Tibial artery (tissue), 4 donors: Measurements from ENCODE around the gene RNASET2.

ENCODE experiments used
- DNase-seq, 2 donors: peaks; one replicate each; pipeline ENCODE4 v3.0.0-alpha.2; 2019
- H3K27ac ChIP-seq, 2 donors: fragments of 200-600 bp; sonication (generic) in 1 of 2; 1 replicate in 1 of 2; 2 replicates in 1 of 2; pipeline ENCODE4 v1.5.1; 2018 to 2019; ENCODE audit warnings: mild to moderate bottlenecking in 1 of 2
- H3K27me3 ChIP-seq, 2 donors: fragments of 200-600 bp; sonication (generic) in 1 of 2; one replicate each; pipeline versions ENCODE4 v1.5.1 to v1.6.0; 2016 to 2019
- H3K36me3 ChIP-seq, 3 donors: fragments of 200-600 bp; sonication (generic) in 2 of 3; one replicate each; pipeline ENCODE4 v1.5.1; 2016 to 2019; ENCODE audit warnings: mild to moderate bottlenecking in 2 of 3
- H3K4me1 ChIP-seq, 4 donors: fragments of 200-600 bp; sonication (generic) in 2 of 4; 1 replicate in 3 of 4; 2 replicates in 1 of 4; pipeline ENCODE4 v1.5.1; 2016 to 2019
- H3K4me3 ChIP-seq, 2 donors: fragments of 200-600 bp; sonication (generic) in 1 of 2; 1 replicate in 1 of 2; 2 replicates in 1 of 2; pipeline ENCODE4 v1.5.1; 2018 to 2019; ENCODE audit warnings: mild to moderate bottlenecking in 2 of 2
- H3K9me3 ChIP-seq, 3 donors: fragments of 200-600 bp; sonication (generic) in 1 of 3; one replicate each; pipeline ENCODE4 v1.5.1; 2016 to 2019
- intact Hi-C: fragments of 100-400 bp; cut with DNase I; formaldehyde crosslinking; loops from one replicate; pipeline ENCODE4 v1.15.0; 2023; ENCODE audit warnings: low total_unique reads
- TF ChIP-seq, protein P1 (sequence below), 2 experiments: fragments of 200-600 bp in 1 of 2; fragments of 450-650 bp in 1 of 2; IDR thresholded peaks; one replicate each; pipeline ENCODE4 v1.5.1; 2017 to 2019; ENCODE audit warnings: antibody characterized with exemption in 2 of 2, mild to moderate bottlenecking in 1 of 2, moderate library complexity in 1 of 2

Gene RNASET2

DNA sequence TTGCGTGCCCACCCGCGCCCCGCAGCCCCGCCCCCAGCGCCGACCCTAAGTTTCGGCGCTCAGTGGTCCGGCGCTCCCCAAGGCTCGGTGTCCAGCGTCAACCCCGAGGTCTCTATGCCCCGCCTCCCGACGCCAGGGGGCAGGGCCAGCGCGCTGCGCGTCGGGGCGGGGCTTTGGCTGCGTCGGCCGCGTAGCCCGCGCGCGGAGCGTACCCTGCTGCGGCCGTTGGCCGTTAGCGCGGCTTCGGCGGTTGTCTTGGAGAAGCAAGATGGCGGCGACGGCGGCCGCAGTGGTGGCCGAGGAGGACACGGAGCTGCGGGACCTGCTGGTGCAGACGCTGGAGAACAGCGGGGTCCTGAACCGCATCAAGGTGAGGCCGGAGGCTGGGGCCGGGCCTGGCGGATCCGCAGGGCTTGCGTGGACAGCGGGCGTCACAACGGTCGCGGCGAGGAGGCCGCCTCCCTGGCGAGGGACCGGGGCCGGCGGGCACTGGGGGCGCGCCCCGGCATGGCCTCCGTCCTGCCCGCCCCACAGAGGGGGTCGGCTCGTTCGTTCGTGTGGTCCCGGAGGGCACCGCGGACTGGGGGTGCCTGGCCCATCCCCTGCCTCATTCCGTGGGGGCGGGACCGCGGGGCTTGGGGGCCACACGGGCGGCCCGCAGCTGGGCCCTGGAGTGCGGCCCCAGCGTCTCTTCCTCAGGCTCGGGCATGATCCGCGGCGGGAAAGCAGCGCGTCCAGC lies 43.0 kb upstream of the RNASET2 start, which contains the start of gene CEP43:
TSS of gene CEP43 (plus strand) at position 253 of the 739 bp plus-strand sequence. CDS start at position 269, 16 bp downstream.
- Histone ChIP-seq H3K4me3 (peak within 1 kb of the TSS; percentile 73 to 80), H3K4me1 (peaks cover 0 to 25% (median 12%) of the 10 kb centered on the region in 4 donors), H3K36me3 (no peaks in the 10 kb centered on the region), H3K9me3 (no peaks in the 10 kb centered on the region), H3K27ac (peak within 1 kb of the TSS; percentile 53 to 78), H3K27me3 (no peaks in the 10 kb centered on the region)
- peak; percentile 93 to 97 for DNase-seq
- TF ChIP-seq, protein P1, sequence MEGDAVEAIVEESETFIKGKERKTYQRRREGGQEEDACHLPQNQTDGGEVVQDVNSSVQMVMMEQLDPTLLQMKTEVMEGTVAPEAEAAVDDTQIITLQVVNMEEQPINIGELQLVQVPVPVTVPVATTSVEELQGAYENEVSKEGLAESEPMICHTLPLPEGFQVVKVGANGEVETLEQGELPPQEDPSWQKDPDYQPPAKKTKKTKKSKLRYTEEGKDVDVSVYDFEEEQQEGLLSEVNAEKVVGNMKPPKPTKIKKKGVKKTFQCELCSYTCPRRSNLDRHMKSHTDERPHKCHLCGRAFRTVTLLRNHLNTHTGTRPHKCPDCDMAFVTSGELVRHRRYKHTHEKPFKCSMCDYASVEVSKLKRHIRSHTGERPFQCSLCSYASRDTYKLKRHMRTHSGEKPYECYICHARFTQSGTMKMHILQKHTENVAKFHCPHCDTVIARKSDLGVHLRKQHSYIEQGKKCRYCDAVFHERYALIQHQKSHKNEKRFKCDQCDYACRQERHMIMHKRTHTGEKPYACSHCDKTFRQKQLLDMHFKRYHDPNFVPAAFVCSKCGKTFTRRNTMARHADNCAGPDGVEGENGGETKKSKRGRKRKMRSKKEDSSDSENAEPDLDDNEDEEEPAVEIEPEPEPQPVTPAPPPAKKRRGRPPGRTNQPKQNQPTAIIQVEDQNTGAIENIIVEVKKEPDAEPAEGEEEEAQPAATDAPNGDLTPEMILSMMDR (IDR thresholded peaks at IDR 0.05) = peak in 1 of 2 experiments; percentile 24
- intact Hi-C loops = loop anchor here (2.0 to 10.0 kb wide), 3 partner anchors 43 to 379 kb away; partner anchors contain the start of gene RNASET2

DNA sequence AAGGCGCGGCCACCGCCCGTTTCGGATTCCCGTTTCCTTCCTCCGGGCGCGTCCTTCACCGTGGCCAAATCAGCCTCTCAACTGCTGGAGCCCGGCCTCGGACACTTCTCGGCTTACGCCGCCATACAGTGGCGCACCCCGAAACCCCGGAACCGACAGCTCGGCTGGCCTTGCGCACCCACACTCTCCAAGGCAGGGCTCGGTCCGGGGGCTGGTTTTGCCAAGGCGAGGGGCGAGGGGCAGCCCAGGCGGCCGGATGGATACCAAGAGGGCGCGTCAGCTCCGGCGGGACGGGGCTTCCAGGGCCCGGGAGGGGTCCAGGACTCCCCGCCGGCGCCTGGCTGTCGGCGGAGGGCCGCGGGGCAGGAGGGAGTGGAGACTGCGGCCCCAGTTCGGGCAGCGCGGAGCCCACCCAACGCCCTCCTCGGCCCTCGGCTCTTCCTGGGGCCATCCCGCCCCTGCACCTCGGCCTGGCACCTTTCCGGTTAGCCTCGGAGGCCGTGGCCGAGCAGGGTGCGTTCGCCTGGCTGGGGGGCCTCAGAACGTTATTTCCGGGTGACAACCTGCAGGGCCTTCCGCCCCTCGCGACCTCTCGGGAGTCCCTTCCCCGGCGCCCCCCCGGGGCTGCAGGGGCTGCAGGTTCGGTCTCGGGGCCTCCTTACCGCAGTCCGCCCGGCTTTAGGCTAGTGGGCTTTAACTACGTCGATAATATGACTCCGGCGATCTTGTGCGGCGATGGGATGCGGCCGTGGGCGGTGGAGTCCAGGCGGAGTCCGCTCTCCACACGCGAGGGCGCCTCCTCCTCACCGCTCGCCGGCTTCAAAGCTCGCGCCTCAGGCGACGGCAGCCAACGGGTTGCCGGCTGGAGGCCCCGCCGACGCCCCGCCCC lies 42.1 kb upstream of the RNASET2 start:
- peak overlapping the region; percentile 73 to 80 for H3K4me3 ChIP-seq
- peaks cover 0 to 25% (median 12%) of the 10 kb centered on the region in 4 donors for H3K4me1 ChIP-seq
- TF ChIP-seq, protein P1 (IDR thresholded peaks at IDR 0.05) = no peak
- intact Hi-C loops = loop anchor here (2.0 to 10.0 kb wide), 3 partner anchors 42 to 378 kb away; partner anchors contain the start of gene RNASET2
- H3K9me3 ChIP-seq = no peaks in the 10 kb centered on the region
- no peaks in the 10 kb centered on the region for H3K36me3 ChIP-seq
- DNase-seq = peak; percentile 22 to 66
- H3K27me3 ChIP-seq = no peaks in the 10 kb centered on the region
- H3K27ac ChIP-seq = peak overlapping the region; percentile 53 to 78

DNA sequence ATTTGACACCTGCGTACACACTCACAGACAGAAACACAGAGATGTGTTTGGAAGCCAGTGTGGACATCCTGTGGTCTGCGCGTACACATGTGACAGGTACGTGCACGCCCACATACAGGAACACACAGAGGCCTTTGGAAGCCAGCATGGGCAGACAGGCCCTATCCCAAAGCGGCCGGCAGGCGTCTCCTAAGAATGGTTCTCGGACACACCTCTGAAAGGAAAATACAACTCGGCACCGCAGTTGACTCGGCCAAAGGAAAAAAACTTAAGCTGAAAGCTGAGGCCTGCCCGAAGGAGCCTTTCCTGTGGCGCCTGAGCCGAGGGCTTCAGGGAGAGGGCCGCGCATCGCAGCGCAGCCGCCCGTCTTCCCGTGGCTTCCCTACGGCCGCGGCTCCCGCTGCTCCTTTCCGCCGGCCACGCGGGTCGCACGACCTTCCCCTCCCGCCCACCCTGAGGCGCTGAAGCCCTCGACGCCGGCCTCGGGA lies 41.5 kb upstream of the RNASET2 start:
- Histone ChIP-seq H3K36me3 (no peaks in the 10 kb centered on the region), H3K9me3 (no peaks in the 10 kb centered on the region), H3K27ac (no peak overlapping the region), H3K4me1 (peaks cover 0 to 25% (median 12%) of the 10 kb centered on the region in 4 donors), H3K27me3 (no peaks in the 10 kb centered on the region), H3K4me3 (peak overlapping the region; percentile 73 to 80)
- TF ChIP-seq, protein P1 (IDR thresholded peaks at IDR 0.05) = peak in 1 of 2 experiments; percentile 15
- DNase-seq = peak; percentile 28 to 64
- intact Hi-C loops = loop anchor here (2.0 to 10.0 kb wide), 3 partner anchors 41 to 377 kb away; partner anchors contain the start of gene RNASET2

DNA sequence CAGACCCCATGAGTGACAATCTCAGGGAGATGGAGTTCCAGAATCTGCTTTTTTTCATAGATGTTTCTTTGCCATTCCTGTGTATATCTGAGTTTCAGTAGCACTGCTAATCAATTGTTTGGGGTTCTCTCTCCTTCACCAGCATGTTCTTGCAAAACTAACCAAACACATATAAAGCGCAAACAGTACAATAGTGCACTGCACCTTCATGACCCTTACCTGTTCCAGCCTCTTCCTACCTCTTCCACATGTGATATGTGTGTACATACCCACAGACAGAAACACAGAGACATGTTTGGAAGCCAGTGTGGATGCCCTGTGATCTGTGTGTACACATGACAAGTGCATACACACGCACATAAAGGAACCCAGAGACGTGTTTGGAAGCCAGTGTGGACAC lies 41.0 kb upstream of the RNASET2 start:
- H3K4me3 ChIP-seq = peak overlapping the region; percentile 73 to 80
- peaks cover 0 to 25% (median 12%) of the 10 kb centered on the region in 4 donors for H3K4me1 ChIP-seq
- intact Hi-C loops = loop anchor here (10.0 kb wide), 1 partner anchor 223 kb away; no protein-coding TSS in a partner anchor
- DNase-seq = no peak
- no peaks in the 10 kb centered on the region for H3K27me3 ChIP-seq
- H3K36me3 ChIP-seq = no peaks in the 10 kb centered on the region
- TF ChIP-seq, protein P1 (IDR thresholded peaks at IDR 0.05) = no peak
- no peak overlapping the region for H3K27ac ChIP-seq
- H3K9me3 ChIP-seq = no peaks in the 10 kb centered on the region

DNA sequence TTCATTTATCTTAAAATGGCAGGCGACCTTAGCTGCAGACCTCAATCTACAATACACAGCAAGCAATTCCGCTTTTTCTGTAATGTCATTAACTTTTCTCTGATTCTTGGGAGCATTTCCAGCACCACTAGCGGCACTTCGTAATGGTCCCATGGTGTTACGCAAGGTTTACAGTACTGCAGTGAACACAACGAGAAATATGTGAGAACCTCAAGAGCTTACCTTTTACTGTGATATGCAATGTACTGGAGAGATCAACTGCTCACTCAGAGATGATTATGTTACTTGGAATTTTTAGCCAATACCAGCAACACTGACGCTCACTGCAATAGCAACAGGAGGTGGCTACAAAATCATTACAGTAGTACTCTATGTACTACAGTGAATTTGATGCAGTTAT lies 40.1 kb upstream of the RNASET2 start:
- Histone ChIP-seq H3K36me3 (no peaks in the 10 kb centered on the region), H3K9me3 (no peaks in the 10 kb centered on the region), H3K4me3 (no peak overlapping the region), H3K27ac (no peak overlapping the region), H3K4me1 (peaks cover 0 to 25% (median 11%) of the 10 kb centered on the region in 4 donors), H3K27me3 (no peaks in the 10 kb centered on the region)
- no peak for DNase-seq
- intact Hi-C loops = loop anchor here (10.0 kb wide), 1 partner anchor 222 kb away; no protein-coding TSS in a partner anchor
- TF ChIP-seq, protein P1 (IDR thresholded peaks at IDR 0.05) = no peak
